HFFc6 (cell line): Measurements from ENCODE around the gene OR2T27. TPM values are rescaled to one million over a fixed set of nuclear protein-coding genes. Genes with fewer than 3 reads are reported as not detected.

Experiments used
- DNase-seq: peaks from one replicate; pipeline ENCODE4 v3.0.0-alpha.2; 2018
- H3K27ac Mint-ChIP-seq: 2 replicates; pipeline ENCODE4 v1.8.0; 2020; ENCODE audit warnings: mild to moderate bottlenecking, mixed read lengths
- H3K27me3 Mint-ChIP-seq: 2 replicates; pipeline ENCODE4 v1.8.0; 2021; ENCODE audit warnings: mild to moderate bottlenecking, moderate library complexity, mixed read lengths; ENCODE audit not compliant: insufficient read depth
- H3K36me3 Mint-ChIP-seq: 2 replicates; pipeline ENCODE4 v1.8.0; 2021; ENCODE audit warnings: low read depth, mixed read lengths
- H3K4me1 Mint-ChIP-seq: 2 replicates; pipeline ENCODE4 v1.8.0; 2020; ENCODE audit warnings: low read depth, mixed read lengths
- H3K4me3 Mint-ChIP-seq: 2 replicates; pipeline ENCODE4 v1.8.0; 2020; ENCODE audit warnings: mild to moderate bottlenecking, moderate library complexity, mixed read lengths
- H3K9me3 Mint-ChIP-seq: 2 replicates; pipeline ENCODE4 v1.8.0; 2020; ENCODE audit warnings: mild to moderate bottlenecking, mixed read lengths
- CTCF ChIP-seq: fragments of 200-600 bp; sonication (generic); IDR thresholded peaks from 2 replicates; pipeline ENCODE4 v1.5.0; 2021; ENCODE audit warnings: antibody characterized with exemption, mild to moderate bottlenecking
- total RNA-seq, 6 experiments: library from RNA; stranded (reverse); fragmentation: NEBNext Ultra II Directional; extraction: Animal tissue kit (Norgen Biotek cat#: 25700); gene quantifications; 2 replicates in 1 of 6; 3 replicates in 5 of 6; pipeline ENCODE4 v1.2.3, GENCODE V29; 2021

Gene OR2T27
- total RNA-seq, 6 experiments from 2014 or later: not detected

DNA sequence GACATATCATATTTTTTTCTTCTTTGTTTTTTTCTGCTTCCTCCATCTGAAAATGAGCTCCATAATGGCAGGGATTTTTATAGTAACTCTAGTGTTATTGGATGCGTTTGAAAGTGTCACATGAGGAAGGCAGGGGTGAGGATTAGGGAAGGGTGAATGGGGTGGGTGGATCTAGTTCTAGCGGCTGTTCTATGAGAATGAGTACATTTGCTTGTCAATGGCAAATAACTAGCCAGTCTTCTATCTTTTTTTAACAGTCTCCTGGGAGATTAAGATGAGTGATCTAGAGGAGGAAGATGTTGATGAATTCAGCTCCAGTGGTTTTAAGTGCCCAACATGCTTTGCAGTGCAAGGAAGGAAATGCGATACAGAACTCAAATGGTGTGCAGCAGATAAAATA is 41.4 kb upstream of the OR2T27 start:
- H3K27ac Mint-ChIP-seq: no peak overlapping the region
- H3K4me3 Mint-ChIP-seq: no peak overlapping the region

GRCh38 chr1:248696261-248696660 is 40.9 kb upstream of the OR2T27 start:
- TF ChIP-seq CTCF: no peak; the same call in 1 of the 2 replicates
- peaks cover 3% of the 10 kb centered on the region; the same call in 1 of the 2 replicates for H3K27me3 Mint-ChIP-seq
- no peak overlapping the region for H3K27ac Mint-ChIP-seq
- H3K4me3 Mint-ChIP-seq: no peak overlapping the region
- peaks cover 5% of the 10 kb centered on the region for H3K36me3 Mint-ChIP-seq
- 0 out of 2 replicates have a peak, but pooled peaks cover 5% of the 10 kb centered on the region for H3K4me1 Mint-ChIP-seq
- H3K9me3 Mint-ChIP-seq: peaks cover 30% of the 10 kb centered on the region
- no peak for DNase-seq

More for the DNA sequence above, 41.4 kb upstream of the OR2T27 start:
- Mint-ChIP-seq H3K27me3 (peaks cover 3% of the 10 kb centered on the region; the same call in 1 of the 2 replicates), H3K4me1 (0 out of 2 replicates have a peak, but pooled peaks cover 5% of the 10 kb centered on the region), H3K9me3 (peaks cover 28% of the 10 kb centered on the region), H3K36me3 (peaks cover 5% of the 10 kb centered on the region)
- no peak for DNase-seq
- no peak for TF ChIP-seq CTCF

DNA sequence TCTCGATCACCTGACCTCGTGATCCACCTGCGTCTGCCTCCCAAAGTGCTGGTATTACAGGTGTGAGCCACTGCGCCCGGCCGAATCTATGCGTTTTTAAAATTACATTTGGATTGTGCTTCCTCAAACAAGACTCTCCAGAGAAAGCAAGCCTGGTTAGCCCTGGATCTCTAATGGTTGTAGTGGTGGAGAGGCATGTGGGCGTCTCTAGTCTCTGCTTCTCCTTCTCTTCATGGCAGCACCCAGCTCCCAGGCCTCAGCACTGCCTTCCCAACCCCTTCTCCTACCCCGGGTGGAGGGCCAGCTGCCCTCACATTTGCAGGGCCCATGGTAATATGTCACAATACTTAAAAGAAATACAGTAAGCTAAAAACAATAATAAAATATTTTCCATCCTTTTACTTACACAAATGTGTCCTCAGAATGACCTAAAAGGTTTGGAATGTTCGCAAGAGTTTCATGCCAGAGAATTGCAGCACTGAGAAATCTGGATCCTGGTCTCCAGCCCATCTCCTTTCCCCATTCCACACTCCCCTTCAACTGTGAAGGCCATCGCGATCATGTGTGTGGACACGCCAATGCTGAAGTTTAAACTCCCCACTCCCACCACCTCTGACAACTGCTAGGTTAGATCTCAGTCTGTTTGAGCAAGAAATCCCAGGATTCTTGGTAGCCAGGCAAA is 40.3 kb upstream of the OR2T27 start:
- peaks cover 37% of the 10 kb centered on the region for H3K9me3 Mint-ChIP-seq

DNA sequence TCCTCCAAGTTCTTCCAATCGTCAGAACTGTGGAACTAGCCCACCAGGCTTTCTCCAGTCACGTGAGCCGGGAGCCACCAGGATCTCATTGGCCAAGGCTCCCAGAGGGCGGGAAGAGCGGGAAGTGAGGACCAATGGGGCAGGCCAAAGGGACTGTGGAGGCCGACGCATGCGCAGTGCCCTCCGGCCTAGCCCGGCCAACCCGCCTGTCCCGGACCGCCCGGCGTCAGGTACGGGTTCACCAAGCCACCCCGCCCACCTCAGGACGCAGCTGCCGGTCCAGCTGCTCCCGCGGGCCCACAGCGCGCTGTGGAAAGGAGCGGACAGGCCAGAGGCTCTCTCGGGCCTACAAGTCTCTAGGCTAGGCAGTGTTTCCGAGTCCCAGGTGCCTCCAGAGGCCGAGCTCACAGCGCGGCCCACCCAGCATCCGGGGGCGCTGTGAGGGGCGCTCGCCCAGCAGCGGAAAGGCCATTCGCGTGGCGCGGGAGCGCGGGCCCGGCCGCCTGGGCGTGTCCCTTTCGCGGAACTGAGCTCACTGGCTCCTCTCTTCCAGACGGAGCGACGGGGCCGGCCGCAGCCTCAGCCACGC is 36.3 kb upstream of the OR2T27 start:
- 0 out of 2 replicates have a peak, but pooled peaks cover 5% of the 10 kb centered on the region for H3K4me1 Mint-ChIP-seq
- peaks cover 5% of the 10 kb centered on the region for H3K36me3 Mint-ChIP-seq
- DNase-seq: no peak
- H3K4me3 Mint-ChIP-seq: no peak overlapping the region
- TF ChIP-seq CTCF: no peak
- peaks cover 48% of the 10 kb centered on the region for H3K9me3 Mint-ChIP-seq
- H3K27ac Mint-ChIP-seq: no peak overlapping the region
- no peaks in the 10 kb centered on the region; the same call in 1 of the 2 replicates for H3K27me3 Mint-ChIP-seq

More for the DNA sequence above, 40.3 kb upstream of the OR2T27 start:
- H3K4me1 Mint-ChIP-seq: 0 out of 2 replicates have a peak, but pooled peaks cover 5% of the 10 kb centered on the region
- no peak overlapping the region for H3K4me3 Mint-ChIP-seq
- peaks cover 5% of the 10 kb centered on the region for H3K36me3 Mint-ChIP-seq
- TF ChIP-seq CTCF: no peak
- peak; percentile 4 for DNase-seq
- no peak overlapping the region for H3K27ac Mint-ChIP-seq
- peaks cover 3% of the 10 kb centered on the region; the same call in 1 of the 2 replicates for H3K27me3 Mint-ChIP-seq

GRCh38 chr1:248688527-248689298 is 33.4 kb upstream of the OR2T27 start:
- Mint-ChIP-seq H3K36me3 (peaks cover 5% of the 10 kb centered on the region), H3K27ac (no peak overlapping the region), H3K4me1 (no peaks in the 10 kb centered on the region), H3K27me3 (no peaks in the 10 kb centered on the region; the same call in 1 of the 2 replicates), H3K4me3 (no peak overlapping the region), H3K9me3 (peaks cover 45% of the 10 kb centered on the region)
- no peak for DNase-seq
- TF ChIP-seq CTCF: no peak
